ENCODE data around the gene ACBD3. TPM values are rescaled to one million over a fixed set of nuclear protein-coding genes. Genes with fewer than 3 reads are reported as not detected.

The ACBD3 gene
- polyA plus RNA-seq, 1 experiment = 63.0 TPM

GRCh38 chr1:226144045-226144444 lies 42.5 kb downstream of the ACBD3 start:
- H3K27ac ChIP-seq (ENCODE audit: low read depth, low read length) = no peak overlapping the region
- no peaks in the 10 kb centered on the region for H3K9me3 ChIP-seq (ENCODE audit: control insufficient read depth, insufficient read depth, low read length)
- H3K4me3 ChIP-seq (ENCODE audit: low read depth, low read length) = no peak overlapping the region
- no peak for DNase-seq (ENCODE audit: low read depth, low spot score)
- no peaks in the 10 kb centered on the region for H3K27me3 ChIP-seq (ENCODE audit: control insufficient read depth, insufficient read depth, low read length)
- TF ChIP-seq CTCF (IDR thresholded peaks at IDR 0.05; ENCODE audit: low read depth, low read length) = no peak
- POLR2A ChIA-PET = no interaction called here
- CTCF ChIA-PET = no interaction called here

GRCh38 chr1:226135709-226136108 lies 50.8 kb downstream of the ACBD3 start:
- TF ChIP-seq CTCF (IDR thresholded peaks at IDR 0.05; ENCODE audit: low read depth, low read length) = no peak
- Histone ChIP-seq H3K9me3 (ENCODE audit: control insufficient read depth, insufficient read depth, low read length) (no peaks in the 10 kb centered on the region), H3K27me3 (ENCODE audit: control insufficient read depth, insufficient read depth, low read length) (no peaks in the 10 kb centered on the region), H3K27ac (ENCODE audit: low read depth, low read length) (no peak overlapping the region), H3K4me3 (ENCODE audit: low read depth, low read length) (no peak overlapping the region)
- ChIA-PET POLR2A (no interaction called here), CTCF (interaction anchor here (0.6 to 4.0 kb wide), 3 partner anchors 10 to 272 kb away, joined by 3 to 23 read pairs (median 7); partner anchors contain the start of gene PARP1)
- no peak for DNase-seq (ENCODE audit: low read depth, low spot score)

- ChIA-PET POLR2A (no interaction called here), CTCF (interaction anchor here (4.0 kb wide), 1 partner anchor 10 kb away, joined by 23 read pairs; no protein-coding TSS in a partner anchor)
- Histone ChIP-seq H3K9me3 (ENCODE audit: control insufficient read depth, insufficient read depth, low read length) (no peaks in the 10 kb centered on the region), H3K27me3 (ENCODE audit: control insufficient read depth, insufficient read depth, low read length) (no peaks in the 10 kb centered on the region), H3K27ac (ENCODE audit: low read depth, low read length) (no peak overlapping the region), H3K4me3 (ENCODE audit: low read depth, low read length) (no peak overlapping the region)
- no peak for DNase-seq (ENCODE audit: low read depth, low spot score)
- no peak for TF ChIP-seq CTCF (IDR thresholded peaks at IDR 0.05; ENCODE audit: low read depth, low read length)
These were observed 51.4 kb downstream of the ACBD3 start for GRCh38 chr1:226135059-226135651.

GRCh38 chr1:226134170-226135058 lies 52.1 kb downstream of the ACBD3 start:
- no peak for TF ChIP-seq CTCF (IDR thresholded peaks at IDR 0.05; ENCODE audit: low read depth, low read length)
- Histone ChIP-seq H3K27ac (ENCODE audit: low read depth, low read length) (no peak overlapping the region), H3K9me3 (ENCODE audit: control insufficient read depth, insufficient read depth, low read length) (no peaks in the 10 kb centered on the region), H3K27me3 (ENCODE audit: control insufficient read depth, insufficient read depth, low read length) (no peaks in the 10 kb centered on the region), H3K4me3 (ENCODE audit: low read depth, low read length) (no peak overlapping the region)
- no peak for DNase-seq (ENCODE audit: low read depth, low spot score)
- CTCF ChIA-PET = interaction anchor here (0.7 to 1.4 kb wide), 2 partner anchors 9 to 11 kb away, joined by 3 to 13 read pairs; no protein-coding TSS in a partner anchor
- POLR2A ChIA-PET = no interaction called here

Data from AG04450 (cell line).